OCI-M1 (cell line): ENCODE results near the gene ZDHHC18.
"Not testable (repeated sequence)": the region's sequence is repeated elsewhere in the genome, so short reads cannot be mapped to it uniquely, and the experiment has no call there.

Experiments used
- DNase-seq: peaks from one replicate; lab custom pipeline; 2025; lab: John Stamatoyannopoulos, UW

The ZDHHC18 gene

DNA sequence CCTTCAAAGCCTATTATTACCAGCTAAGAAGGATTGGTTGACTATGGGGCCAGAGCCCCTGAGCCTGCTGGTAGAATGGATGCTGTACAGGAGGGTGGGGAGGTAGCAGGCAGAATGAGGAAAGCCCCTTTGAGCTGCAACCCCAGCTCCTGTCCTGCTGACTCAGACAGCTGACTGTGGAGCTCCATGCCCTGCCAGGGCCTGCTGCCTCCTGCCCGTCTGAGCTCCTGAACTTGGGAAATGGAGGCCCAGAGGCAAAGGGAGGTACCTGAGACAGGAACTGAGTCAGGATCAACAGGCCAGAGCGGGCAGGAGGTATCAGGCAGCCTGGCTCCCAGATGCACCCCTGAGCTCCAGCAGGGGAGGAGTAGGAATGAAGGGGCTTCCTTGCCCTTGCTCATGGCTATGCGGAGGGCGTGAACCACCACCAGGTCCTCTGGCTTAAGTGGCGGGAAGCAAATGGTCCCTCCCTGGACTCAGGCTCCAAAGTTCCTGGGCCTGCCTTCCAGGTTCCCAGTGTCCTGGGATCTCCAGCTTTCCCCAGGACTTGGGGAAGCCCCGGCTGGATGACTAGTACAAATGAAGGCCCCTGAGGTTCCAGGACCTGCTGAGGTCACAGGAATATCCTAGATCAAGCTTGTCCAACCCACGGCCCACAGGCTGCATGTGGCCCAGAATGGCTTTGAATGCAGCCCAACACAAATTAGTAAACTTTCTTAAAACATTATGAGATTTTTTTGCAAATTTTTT lies 32.6 kb downstream of the ZDHHC18 start:
- no peak for DNase-seq

GRCh38 chr1:26861286-26861701 lies 34.8 kb downstream of the ZDHHC18 start:
- DNase-seq = no peak

DNA sequence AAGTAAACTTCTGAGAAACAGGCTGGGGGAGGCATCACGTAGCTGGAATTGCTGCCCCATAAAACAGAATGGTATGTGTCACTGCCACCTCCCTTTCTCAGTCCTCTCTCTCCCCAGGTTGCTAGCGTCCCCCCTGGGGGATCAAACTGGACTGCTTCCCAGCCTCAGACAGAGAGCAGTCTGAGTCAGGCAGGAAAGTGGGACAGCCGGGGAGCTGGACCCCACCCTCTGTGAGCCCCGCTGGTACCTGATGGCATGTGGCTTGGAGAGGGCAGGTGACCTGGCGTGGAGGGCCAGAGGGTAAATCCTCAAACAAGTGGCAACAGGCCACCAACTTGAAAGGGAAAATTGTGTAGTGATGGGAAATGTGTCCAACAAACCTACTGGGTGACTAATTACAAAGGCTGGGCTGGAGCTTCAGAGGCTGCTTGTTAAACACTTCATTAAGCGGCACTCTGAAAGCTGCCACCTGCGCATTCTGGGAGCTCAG lies 35.4 kb downstream of the ZDHHC18 start:
- no peak for DNase-seq

- DNase-seq = peak; percentile 34
Observed at GRCh38 chr1:26862781-26863684, 36.5 kb downstream of the ZDHHC18 start, which contains the start of gene SFN. Gene SFN (plus strand): TSS chr1:26863149. CDS start chr1:26863213, 64 bp downstream.

GRCh38 chr1:26863685-26864077 lies 37.2 kb downstream of the ZDHHC18 start:
- no peak for DNase-seq

- peak; percentile 98 for DNase-seq
Observed at GRCh38 chr1:26864610-26865480, 38.4 kb downstream of the ZDHHC18 start.

DNA sequence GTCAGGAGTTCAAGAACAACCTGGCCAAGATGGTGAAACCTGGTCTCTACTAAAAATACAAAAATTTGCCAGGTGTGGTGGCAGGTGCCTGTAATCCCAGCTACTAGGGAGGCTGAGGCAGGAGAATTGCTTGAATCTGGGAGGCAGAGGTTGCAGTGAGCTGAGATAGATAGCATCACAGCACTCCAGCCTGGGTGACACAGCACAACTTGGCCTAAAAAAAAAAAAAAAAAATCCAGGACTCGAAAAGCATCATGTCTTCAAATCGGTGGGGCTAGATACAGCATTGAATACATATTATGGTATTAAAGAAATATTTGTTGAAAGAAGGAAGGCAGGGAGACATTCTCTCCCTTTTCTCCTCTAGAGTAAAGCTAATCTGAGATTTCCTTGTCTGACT lies 46.6 kb downstream of the ZDHHC18 start:
- DNase-seq = not testable (repeated sequence)

DNA sequence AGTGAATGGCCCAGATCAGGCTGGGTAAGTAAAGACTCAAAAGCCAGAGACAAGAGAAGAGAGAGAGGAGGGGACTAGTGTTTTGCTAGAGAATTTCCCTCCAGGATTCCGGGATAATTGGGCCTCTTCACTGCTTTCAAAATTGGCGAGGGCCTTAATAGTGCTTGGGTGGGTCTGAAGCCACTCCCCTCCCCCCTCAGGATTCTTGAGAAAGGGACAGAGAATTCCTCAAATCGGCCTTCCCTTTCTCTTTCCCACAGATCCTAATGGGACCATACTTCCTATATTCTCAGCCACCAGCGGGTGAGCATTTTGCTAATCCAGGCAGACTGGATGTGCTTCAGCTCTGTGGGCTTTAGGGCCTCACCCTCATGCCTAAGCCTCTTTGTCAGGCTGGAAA lies 48.4 kb downstream of the ZDHHC18 start:
- DNase-seq = no peak

DNA sequence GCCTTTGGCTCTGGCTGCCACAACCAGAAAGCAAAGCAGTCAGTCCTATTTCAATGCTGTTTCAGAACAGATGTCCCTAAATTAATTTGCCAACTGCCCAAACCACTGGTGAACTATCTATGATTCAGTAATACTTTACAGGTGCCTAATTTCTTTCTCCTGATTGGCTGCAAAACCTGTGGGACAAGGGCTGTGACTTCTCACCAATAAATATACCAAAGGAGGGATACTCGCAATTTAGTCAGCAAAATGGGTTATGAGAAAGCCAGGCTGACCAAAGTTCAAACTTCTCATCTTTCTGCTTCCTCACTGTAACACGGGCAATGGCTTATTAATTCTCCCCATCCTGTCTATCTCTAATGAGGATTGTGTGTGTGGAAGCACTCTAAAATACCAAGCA lies 50.8 kb downstream of the ZDHHC18 start:
- DNase-seq = no peak

DNA sequence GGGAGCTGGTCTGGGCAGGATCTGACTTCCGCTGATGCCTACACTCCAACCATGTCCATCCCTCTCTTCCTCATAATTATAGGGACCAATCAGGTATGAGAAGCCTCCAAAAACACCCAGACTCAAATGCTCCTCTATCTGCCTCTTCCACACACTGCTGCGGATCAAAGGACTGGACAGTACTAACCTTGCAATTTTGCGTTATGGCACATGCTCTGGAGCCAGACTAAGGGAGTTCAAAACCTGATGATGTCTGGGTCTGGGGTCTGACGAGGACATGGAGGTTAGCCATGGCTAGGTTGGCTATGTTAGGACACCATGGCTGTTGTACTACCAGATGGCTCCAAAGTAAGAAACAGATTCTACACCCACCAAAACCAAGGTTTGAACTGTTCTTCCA lies 53.3 kb downstream of the ZDHHC18 start:
- no peak for DNase-seq

DNA sequence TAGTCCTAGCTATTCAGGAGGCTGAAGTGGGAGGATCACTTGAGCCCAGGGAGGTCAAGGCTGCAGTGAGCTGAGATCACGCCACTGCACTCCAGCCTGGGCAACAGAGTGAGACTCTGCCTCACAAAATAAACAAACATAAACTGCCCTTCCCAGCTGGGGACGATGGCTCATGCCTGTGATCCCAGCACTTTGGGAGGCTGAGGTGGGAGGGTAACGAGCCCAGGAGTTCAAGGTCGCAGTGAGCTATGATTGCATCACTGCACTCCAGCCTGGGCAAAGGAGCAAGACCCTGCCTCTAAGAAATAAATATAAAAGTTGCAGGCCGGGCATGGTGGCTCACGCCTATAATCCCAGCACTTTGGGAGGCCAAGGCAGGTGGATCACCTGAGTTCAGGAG lies 55.1 kb downstream of the ZDHHC18 start:
- not testable (repeated sequence) for DNase-seq

DNA sequence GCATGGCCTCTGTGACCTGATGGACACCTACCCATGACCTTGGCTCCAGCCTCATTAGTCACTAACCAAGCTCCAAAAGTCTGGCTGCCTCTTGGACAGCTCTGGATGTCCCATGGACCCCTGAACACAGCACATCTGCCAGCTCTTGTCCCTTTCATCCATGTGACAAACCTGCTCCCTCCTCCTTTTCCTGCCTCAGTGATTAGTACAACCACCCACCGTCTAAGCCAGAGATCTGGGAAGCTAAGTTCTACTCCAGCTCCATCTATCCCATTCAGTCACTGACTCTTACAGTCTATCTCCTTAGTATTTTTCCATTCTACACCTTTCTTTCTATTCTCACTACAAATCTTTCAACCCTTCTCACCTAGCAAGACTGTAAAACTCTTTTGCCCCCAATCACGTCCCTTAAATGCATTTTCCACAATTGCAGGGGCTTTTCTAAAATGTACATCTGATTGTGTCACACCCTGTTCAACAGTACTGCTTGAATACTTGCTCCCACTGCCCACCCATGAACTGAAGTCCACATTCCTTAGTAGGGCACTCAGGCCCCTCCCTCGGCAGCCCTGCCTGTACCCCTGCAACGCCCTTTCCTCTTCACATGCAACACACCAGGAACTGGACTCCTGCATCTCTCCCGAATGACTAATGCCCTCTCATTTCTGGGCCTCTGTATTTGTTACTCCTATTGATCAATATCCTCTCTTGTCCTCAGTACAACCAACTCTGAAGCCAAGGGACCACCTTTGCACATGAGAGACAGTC lies 56.4 kb downstream of the ZDHHC18 start:
- no peak for DNase-seq

DNA sequence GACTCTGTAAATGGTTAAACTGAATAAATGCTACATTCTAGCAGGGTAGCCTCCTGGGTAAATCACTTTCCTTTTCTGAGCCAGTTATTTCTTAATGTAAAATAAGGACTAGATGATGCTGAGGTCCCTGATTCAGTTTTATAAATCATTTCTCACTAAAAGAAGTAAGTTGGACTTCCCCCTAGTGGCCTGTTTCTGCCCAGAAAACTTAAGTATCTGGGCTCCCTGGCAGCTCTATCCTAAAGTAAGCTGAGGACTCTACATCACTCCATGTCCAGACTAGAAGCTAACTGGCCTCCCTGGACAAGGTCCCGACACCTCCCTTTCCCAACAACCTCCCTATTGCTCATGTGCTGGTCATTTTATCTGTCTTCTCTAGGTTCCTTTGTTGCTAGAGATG lies 60.6 kb downstream of the ZDHHC18 start:
- DNase-seq = peak; percentile 39

- DNase-seq = no peak
Observed at GRCh38 chr1:26888231-26888630, 61.7 kb downstream of the ZDHHC18 start.

GRCh38 chr1:26889551-26890466 lies 63.3 kb downstream of the ZDHHC18 start, which contains the start of gene GPN2:
Gene GPN2 (minus strand): TSS chr1:26890283. CDS start chr1:26890096, 187 bp downstream.
- peak; percentile 90 for DNase-seq

- DNase-seq = no peak
Observed at GRCh38 chr1:26890467-26890796, 63.9 kb downstream of the ZDHHC18 start.

- no peak for DNase-seq
Observed at GRCh38 chr1:26894263-26894662, 67.8 kb downstream of the ZDHHC18 start.

DNA sequence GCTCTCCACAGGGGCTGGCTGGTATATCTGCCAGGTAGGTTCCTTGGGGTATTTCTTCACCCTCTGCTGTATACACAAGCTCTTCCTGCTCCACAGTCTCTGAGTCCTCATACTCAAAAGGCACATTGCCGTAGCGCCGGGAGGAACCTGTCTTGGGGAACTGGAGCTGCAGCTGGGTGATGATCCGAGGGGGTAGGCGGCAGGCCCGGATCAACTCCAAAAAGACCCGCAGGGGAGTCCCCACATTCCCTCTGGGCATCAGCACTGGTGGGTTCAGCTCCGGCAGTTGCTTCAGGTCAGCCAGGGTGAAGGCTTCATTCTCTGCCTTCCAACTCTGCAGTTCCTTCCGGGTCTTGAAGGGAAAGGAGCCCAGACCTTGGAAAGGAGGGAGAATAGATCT lies 70.9 kb downstream of the ZDHHC18 start:
- no peak for DNase-seq

- DNase-seq = peak; percentile 93
Observed at GRCh38 chr1:26900001-26900814, 73.7 kb downstream of the ZDHHC18 start, which contains the start of gene GPATCH3. Gene GPATCH3 (minus strand): TSS chr1:26900467. CDS start chr1:26900442, 25 bp downstream.
